HEK293T (cell line): ENCODE measurements around the gene PABPN1.
"Not testable (repeated sequence)": the region's sequence is repeated elsewhere in the genome, so short reads cannot be mapped to it uniquely, and the experiment has no call there.

Experiments
- CTCF ChIA-PET: fragments of 350-600 bp; formaldehyde crosslinking; extraction: SDS; loops from one replicate; lab custom pipeline; 2021; ENCODE audit warnings: antibody characterized with exemption, inconsistent platforms; lab: Yijun Ruan, JAX
- POLR2A ChIA-PET: fragments of 350-600 bp; formaldehyde crosslinking; extraction: SDS; loops from one replicate; lab custom pipeline; 2020; ENCODE audit warnings: antibody characterized with exemption, inconsistent platforms; lab: Yijun Ruan, JAX
- DNase-seq: peaks from one replicate; pipeline ENCODE4 v3.0.0; 2012; ENCODE audit warnings: mixed read lengths; ENCODE audit errors: extremely low spot score
- ARNT ChIP-seq: fragments of 450-650 bp; IDR thresholded peaks from 2 replicates; pipeline ENCODE4 v1.6.1; 2017; ENCODE audit warnings: mild to moderate bottlenecking
- BHLHE40 ChIP-seq: fragments of 450-650 bp; IDR thresholded peaks from 2 replicates; pipeline ENCODE4 v1.6.1; 2016; ENCODE audit warnings: mild to moderate bottlenecking, moderate library complexity, borderline replicate concordance
- CTBP1 ChIP-seq: fragments of 450-650 bp; IDR thresholded peaks from 2 replicates; pipeline ENCODE4 v1.6.1; 2016; ENCODE audit warnings: borderline replicate concordance
- ELF4 ChIP-seq: fragments of 450-650 bp; IDR thresholded peaks from 2 replicates; pipeline ENCODE4 v1.6.1; 2017; ENCODE audit warnings: antibody characterized with exemption
- FOXA1 ChIP-seq: fragments of 450-650 bp; IDR thresholded peaks from 2 replicates; pipeline ENCODE4 v1.6.1; 2016; ENCODE audit warnings: mild to moderate bottlenecking
- FOXK2 ChIP-seq: fragments of 450-650 bp; IDR thresholded peaks from 2 replicates; pipeline ENCODE4 v1.6.1; 2016; ENCODE audit warnings: mild to moderate bottlenecking
- FOXM1 ChIP-seq: fragments of 450-650 bp; IDR thresholded peaks from 2 replicates; pipeline ENCODE4 v1.6.1; 2017; ENCODE audit warnings: mild to moderate bottlenecking, borderline replicate concordance
- HDGF ChIP-seq: fragments of 450-650 bp; IDR thresholded peaks from 2 replicates; pipeline ENCODE4 v1.6.1; 2017; ENCODE audit warnings: antibody characterized with exemption, borderline replicate concordance
- L3MBTL2 ChIP-seq: fragments of 450-650 bp; conservative IDR thresholded peaks from 2 replicates; pipeline ENCODE4 v1.6.1; 2016; ENCODE audit warnings: mild to moderate bottlenecking
- LEF1 ChIP-seq: fragments of 450-650 bp; IDR thresholded peaks from 2 replicates; pipeline ENCODE4 v1.6.1; 2017; ENCODE audit warnings: mild to moderate bottlenecking, borderline replicate concordance
- NFRKB ChIP-seq: fragments of 450-650 bp; IDR thresholded peaks from 2 replicates; pipeline ENCODE4 v1.6.1; 2016; ENCODE audit warnings: mild to moderate bottlenecking, moderate library complexity
- PKNOX1 ChIP-seq: fragments of 450-650 bp; IDR thresholded peaks from 2 replicates; pipeline ENCODE4 v1.6.1; 2016
- SP1 ChIP-seq: fragments of 450-650 bp; IDR thresholded peaks from 2 replicates; pipeline ENCODE4 v1.6.1; 2017
- SUZ12 ChIP-seq: fragments of 450-650 bp; IDR thresholded peaks from 2 replicates; pipeline ENCODE4 v1.6.1; 2016; ENCODE audit warnings: mild to moderate bottlenecking
- TARDBP ChIP-seq: fragments of 450-650 bp; IDR thresholded peaks from 2 replicates; pipeline ENCODE4 v1.6.1; 2016
- ZNF384 ChIP-seq: fragments of 450-650 bp; IDR thresholded peaks from 2 replicates; pipeline ENCODE4 v1.6.1; 2016

Gene PABPN1, protein sequence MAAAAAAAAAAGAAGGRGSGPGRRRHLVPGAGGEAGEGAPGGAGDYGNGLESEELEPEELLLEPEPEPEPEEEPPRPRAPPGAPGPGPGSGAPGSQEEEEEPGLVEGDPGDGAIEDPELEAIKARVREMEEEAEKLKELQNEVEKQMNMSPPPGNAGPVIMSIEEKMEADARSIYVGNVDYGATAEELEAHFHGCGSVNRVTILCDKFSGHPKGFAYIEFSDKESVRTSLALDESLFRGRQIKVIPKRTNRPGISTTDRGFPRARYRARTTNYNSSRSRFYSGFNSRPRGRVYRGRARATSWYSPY

GRCh38 chr14:23320584-23321571 lies at the start of gene PABPN1:
Gene PABPN1, plus strand, starts transcription at chr14:23321457. Its CDS starts 13 bp downstream, at chr14:23321470.
- CTCF ChIA-PET: interaction anchor here (0.5 to 2.6 kb wide), 5 partner anchors 15 to 262 kb away, joined by 3 to 13 read pairs (median 4); partner anchors contain the start of gene BCL2L2
- POLR2A ChIA-PET: interaction anchor here (0.6 to 8.9 kb wide), 35 partner anchors 9 to 868 kb away, joined by 3 to 256 read pairs (median 4); partner anchors contain the start of genes ACIN1, BCL2L2, C14orf119 and CMTM5
- DNase-seq: peak; percentile 92
- TF ChIP-seq FOXA1 (no peak), ARNT (no peak), CTBP1 (no peak), HDGF (peak; percentile 49; the same call in 1 of the 2 replicates), SUZ12 (no peak), FOXK2 (no peak), BHLHE40 (no peak), ELF4 (no peak; the same call in 1 of the 2 replicates), FOXM1 (peak; percentile 13; the same call in 1 of the 2 replicates), NFRKB (peak; percentile 65), PKNOX1 (peak; percentile 100), L3MBTL2 (peak; percentile 64), TARDBP (no peak), LEF1 (no peak)

- DNase-seq: no peak
- TF ChIP-seq PKNOX1: no peak
- TF ChIP-seq ELF4: no peak
- no peak for TF ChIP-seq SUZ12
- TF ChIP-seq FOXA1: no peak
- no peak for TF ChIP-seq HDGF
- TF ChIP-seq L3MBTL2: no peak
- no peak for TF ChIP-seq LEF1
- no peak for TF ChIP-seq SP1
- no peak for TF ChIP-seq TARDBP
- no peak for TF ChIP-seq FOXK2
- no peak for TF ChIP-seq FOXM1
- TF ChIP-seq CTBP1: no peak
- no peak for TF ChIP-seq BHLHE40
- no peak for TF ChIP-seq NFRKB
- ChIA-PET CTCF (interaction anchor here (0.7 kb wide), 1 partner anchor 217 kb away, joined by 3 read pairs; no protein-coding TSS in a partner anchor), POLR2A (interaction anchor here (2.5 kb wide), 1 partner anchor 12 kb away, joined by 8 read pairs; the partner anchor contains the start of gene HOMEZ)
Observed at GRCh38 chr14:23275412-23275811, 45.8 kb upstream of the PABPN1 start.

DNA sequence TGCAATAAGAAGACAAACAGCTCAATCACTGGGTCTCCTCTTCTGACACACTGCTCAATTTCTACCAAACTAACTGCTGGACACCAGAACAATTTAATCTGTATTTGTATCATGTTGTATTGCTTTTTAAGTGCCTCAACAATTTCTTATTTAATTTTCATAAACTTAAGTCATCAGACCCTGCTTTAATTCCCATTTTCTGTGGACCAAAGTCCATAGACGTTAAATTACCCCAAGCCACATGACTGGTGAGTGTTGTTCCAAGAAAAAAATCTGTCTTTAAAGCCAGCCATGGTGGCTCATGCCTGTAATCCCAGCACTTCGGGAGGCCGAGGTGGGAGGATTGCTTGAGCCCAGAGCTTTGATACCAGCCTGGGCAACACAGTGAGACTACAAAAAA lies 44.1 kb upstream of the PABPN1 start:
- no peak for TF ChIP-seq ZNF384
- no peak for TF ChIP-seq ARNT
- TF ChIP-seq ELF4: no peak
- no peak for TF ChIP-seq L3MBTL2
- TF ChIP-seq FOXM1: no peak
- no peak for TF ChIP-seq SUZ12
- no peak for TF ChIP-seq NFRKB
- no peak for TF ChIP-seq CTBP1
- TF ChIP-seq HDGF: no peak
- TF ChIP-seq PKNOX1: no peak
- ChIA-PET CTCF (interaction anchor here (0.5 to 1.0 kb wide), 2 partner anchors 10 to 13 kb away, joined by 3 read pairs; no protein-coding TSS in a partner anchor), POLR2A (interaction anchor here (0.9 to 2.5 kb wide), 4 partner anchors 10 to 44 kb away, joined by 3 to 8 read pairs (median 6); partner anchors contain the start of genes HOMEZ, PABPN1 and PPP1R3E)
- DNase-seq: no peak

- ChIA-PET CTCF (interaction anchor here (1.2 kb wide), 1 partner anchor 10 kb away, joined by 3 read pairs; no protein-coding TSS in a partner anchor), POLR2A (interaction anchor here (1.2 to 2.2 kb wide), 2 partner anchors 20 to 43 kb away, joined by 3 to 8 read pairs; partner anchors contain the start of gene PABPN1)
- not testable (repeated sequence) for DNase-seq
Observed at GRCh38 chr14:23277928-23278327, 43.3 kb upstream of the PABPN1 start.

GRCh38 chr14:23281247-23281646 lies 40.0 kb upstream of the PABPN1 start:
- DNase-seq: no peak
- TF ChIP-seq HDGF: no peak
- no peak for TF ChIP-seq SP1
- no peak for TF ChIP-seq L3MBTL2
- TF ChIP-seq SUZ12: no peak
- CTCF ChIA-PET: interaction anchor here (0.6 kb wide), 1 partner anchor 8 kb away, joined by 3 read pairs; no protein-coding TSS in a partner anchor
- POLR2A ChIA-PET: no interaction called here
